GM19043 (cell line): ENCODE measurements around the gene KLHL33.

Experiments
- ATAC-seq: cut with Tn5 transposase; IDR thresholded peaks from one replicate; pipeline ENCODE4 v1.9.1; 2021; ENCODE audit warnings: low read depth; ENCODE audit not compliant: unreplicated experiment

Gene KLHL33

GRCh38 chr14:20376071-20376588 lies 59.8 kb downstream of the KLHL33 start:
- ATAC-seq = no peak
